ENCODE results near the gene CALD1.
A peak's percentile ranks its signal among the peaks of the same experiment; 100 is the strongest.

CALD1 gene

DNA sequence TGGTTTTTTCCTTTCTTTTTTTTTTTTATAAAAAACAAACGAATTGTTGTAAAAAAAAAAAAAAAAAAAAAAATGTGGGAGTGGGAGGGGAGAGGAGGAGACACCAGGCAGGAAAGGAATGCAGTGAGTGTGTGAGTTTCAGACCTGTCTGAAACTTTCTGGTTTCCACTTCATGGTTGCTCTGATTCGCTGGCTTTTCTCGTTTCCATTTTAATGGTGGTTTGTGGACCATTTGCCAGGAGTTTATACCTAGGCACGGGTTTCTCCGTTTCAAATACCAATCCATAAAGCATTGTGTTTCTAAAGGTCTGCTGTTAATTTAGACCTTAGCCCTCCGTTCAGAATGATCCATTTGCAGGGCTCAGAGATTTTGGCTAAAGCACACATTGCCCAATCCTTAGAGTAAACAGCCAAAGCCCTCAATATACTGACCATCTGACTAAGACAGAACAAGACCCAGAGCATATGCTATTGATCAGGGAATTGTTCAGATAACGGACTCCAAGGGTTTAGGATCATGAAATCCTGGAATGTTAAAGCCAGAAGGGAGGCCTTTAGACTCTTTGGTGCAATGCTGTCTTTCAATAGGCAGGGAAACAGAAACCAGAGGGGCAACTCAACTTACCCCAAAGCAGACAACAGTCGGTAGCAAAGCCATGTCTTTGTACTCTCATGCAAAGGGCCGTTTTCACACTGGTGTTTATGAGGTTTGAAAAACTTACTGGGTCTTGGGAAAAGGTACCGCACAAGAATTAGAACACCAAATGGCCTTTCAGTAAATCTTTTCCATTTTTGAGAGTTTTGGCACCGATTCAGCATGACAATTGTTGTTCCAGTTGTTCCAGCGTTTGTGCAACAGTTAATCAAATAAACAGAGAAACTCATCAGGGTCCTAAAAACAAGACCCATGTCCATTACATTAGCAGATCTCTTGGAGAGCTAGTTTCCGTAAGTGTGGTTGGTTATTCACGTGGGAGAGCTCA is 112.6 kb downstream of the CALD1 start:
- H3K4me3 ChIP-seq (ENCODE audit: low read depth, low read length) = peak overlapping the region; percentile 52
- TF ChIP-seq, protein P1, sequence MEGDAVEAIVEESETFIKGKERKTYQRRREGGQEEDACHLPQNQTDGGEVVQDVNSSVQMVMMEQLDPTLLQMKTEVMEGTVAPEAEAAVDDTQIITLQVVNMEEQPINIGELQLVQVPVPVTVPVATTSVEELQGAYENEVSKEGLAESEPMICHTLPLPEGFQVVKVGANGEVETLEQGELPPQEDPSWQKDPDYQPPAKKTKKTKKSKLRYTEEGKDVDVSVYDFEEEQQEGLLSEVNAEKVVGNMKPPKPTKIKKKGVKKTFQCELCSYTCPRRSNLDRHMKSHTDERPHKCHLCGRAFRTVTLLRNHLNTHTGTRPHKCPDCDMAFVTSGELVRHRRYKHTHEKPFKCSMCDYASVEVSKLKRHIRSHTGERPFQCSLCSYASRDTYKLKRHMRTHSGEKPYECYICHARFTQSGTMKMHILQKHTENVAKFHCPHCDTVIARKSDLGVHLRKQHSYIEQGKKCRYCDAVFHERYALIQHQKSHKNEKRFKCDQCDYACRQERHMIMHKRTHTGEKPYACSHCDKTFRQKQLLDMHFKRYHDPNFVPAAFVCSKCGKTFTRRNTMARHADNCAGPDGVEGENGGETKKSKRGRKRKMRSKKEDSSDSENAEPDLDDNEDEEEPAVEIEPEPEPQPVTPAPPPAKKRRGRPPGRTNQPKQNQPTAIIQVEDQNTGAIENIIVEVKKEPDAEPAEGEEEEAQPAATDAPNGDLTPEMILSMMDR (IDR thresholded peaks at IDR 0.05; ENCODE audit: low read depth, low read length, missing control alignments) = no peak
- in situ Hi-C loops (cut with HindIII; ENCODE audit: low sequenced_read_pairs) = no loop called here
- DNase-seq (ENCODE audit: low read depth) = peak; percentile 40

GRCh38 chr7:134892963-134893362 is 113.5 kb downstream of the CALD1 start:
- H3K4me3 ChIP-seq (ENCODE audit: low read depth, low read length) = peak overlapping the region; percentile 52

DNA sequence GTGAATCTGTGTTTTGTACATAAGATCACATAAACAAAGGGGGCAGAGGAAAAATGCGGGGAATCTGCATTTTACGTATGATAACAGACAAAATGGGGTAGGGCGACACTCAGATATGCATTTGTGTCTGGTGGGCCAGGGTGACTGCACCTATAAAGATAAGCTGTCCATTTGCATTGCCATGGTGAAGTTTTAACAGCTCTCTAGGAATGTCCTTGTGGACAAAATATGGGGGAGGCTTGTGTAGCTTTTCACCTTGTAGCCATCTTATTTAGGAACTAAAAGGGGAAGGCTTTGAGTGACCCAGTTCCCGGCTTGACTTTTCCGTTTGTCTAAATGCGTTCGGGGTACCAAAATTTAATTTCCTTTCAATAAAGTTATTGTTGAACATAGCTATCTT is 114.5 kb downstream of the CALD1 start:
- TF ChIP-seq, protein P1 (IDR thresholded peaks at IDR 0.05; ENCODE audit: low read depth, low read length, missing control alignments) = no peak
- DNase-seq (ENCODE audit: low read depth) = no peak
- in situ Hi-C loops (cut with HindIII; ENCODE audit: low sequenced_read_pairs) = no loop called here
- peak overlapping the region; percentile 52 for H3K4me3 ChIP-seq (ENCODE audit: low read depth, low read length)

More at GRCh38 chr7:134892963-134893362, 113.5 kb downstream of the CALD1 start:
- in situ Hi-C loops (cut with HindIII; ENCODE audit: low sequenced_read_pairs) = no loop called here
- no peak for DNase-seq (ENCODE audit: low read depth)
- TF ChIP-seq, protein P1 (IDR thresholded peaks at IDR 0.05; ENCODE audit: low read depth, low read length, missing control alignments) = no peak

- no peak for DNase-seq (ENCODE audit: low read depth)
- no peak overlapping the region for H3K4me3 ChIP-seq (ENCODE audit: low read depth, low read length)
- TF ChIP-seq, protein P1 (IDR thresholded peaks at IDR 0.05; ENCODE audit: low read depth, low read length, missing control alignments) = no peak
- in situ Hi-C loops (cut with HindIII; ENCODE audit: low sequenced_read_pairs) = no loop called here
Measured at GRCh38 chr7:134894928-134895327, 115.5 kb downstream of the CALD1 start.

GRCh38 chr7:134896073-134896472 is 116.6 kb downstream of the CALD1 start:
- H3K4me3 ChIP-seq (ENCODE audit: low read depth, low read length) = no peak overlapping the region
- TF ChIP-seq, protein P1 (IDR thresholded peaks at IDR 0.05; ENCODE audit: low read depth, low read length, missing control alignments) = no peak
- no peak for DNase-seq (ENCODE audit: low read depth)
- in situ Hi-C loops (cut with HindIII; ENCODE audit: low sequenced_read_pairs) = no loop called here

DNA sequence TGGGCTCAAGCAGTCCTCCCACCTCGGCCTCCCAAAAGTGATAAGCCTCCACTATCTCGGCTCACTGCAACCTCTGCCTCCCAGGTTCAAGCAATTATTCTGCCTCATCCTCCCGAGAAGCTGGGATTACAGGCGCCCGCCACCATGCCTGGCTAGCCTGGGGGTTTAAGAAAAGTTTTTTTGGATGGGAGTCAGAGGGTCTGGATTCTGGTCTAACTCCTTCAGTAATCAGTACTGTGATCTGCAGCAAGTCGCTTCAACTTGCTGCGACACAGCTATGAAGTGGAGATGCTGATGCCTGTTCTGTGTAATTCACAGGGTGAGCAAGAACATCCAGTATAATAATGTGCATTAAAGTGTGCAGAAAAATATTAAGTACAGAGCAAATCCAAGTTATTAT is 118.5 kb downstream of the CALD1 start:
- H3K4me3 ChIP-seq (ENCODE audit: low read depth, low read length) = no peak overlapping the region
- in situ Hi-C loops (cut with HindIII; ENCODE audit: low sequenced_read_pairs) = no loop called here
- DNase-seq (ENCODE audit: low read depth) = no peak
- TF ChIP-seq, protein P1 (IDR thresholded peaks at IDR 0.05; ENCODE audit: low read depth, low read length, missing control alignments) = no peak

Measured in astrocyte of the cerebellum (primary cell).